ENCODE measurements around the gene GPR137C.

- TF ChIP-seq CTCF (IDR thresholded peaks at IDR 0.05; ENCODE audit: borderline replicate concordance, extremely low read depth, low read length, poor library complexity, severe bottlenecking) (no peak), EZH2 (IDR thresholded peaks at IDR 0.05; ENCODE audit: borderline replicate concordance, low read depth, low read length, severe bottlenecking) (no peak)
Observed at GRCh38 chr14:52656905-52657304, 104.3 kb downstream of the GPR137C start.
